Prostate gland (tissue), 2 donors: ENCODE measurements around the gene WDR20.

ENCODE experiments used
- CTCF ChIP-seq, 4 experiments: fragments of 200-600 bp in 2 of 4; fragments of 450-650 bp in 2 of 4; sonication (generic) in 2 of 4; IDR thresholded peaks; 1 replicate in 3 of 4; 2 replicates in 1 of 4; pipeline ENCODE4 v1.5.1; 2016 to 2019; ENCODE audit warnings: antibody characterized with exemption in 4 of 4, mild to moderate bottlenecking in 2 of 4, moderate library complexity in 2 of 4
- POLR2A ChIP-seq: fragments of 450-650 bp; IDR thresholded peaks from one replicate; pipeline ENCODE4 v1.6.1; 2016; ENCODE audit warnings: antibody characterized with exemption, mild to moderate bottlenecking
- POLR2AphosphoS5 ChIP-seq: sonication (generic); formaldehyde crosslinking; IDR thresholded peaks from one replicate; pipeline ENCODE4 v1.6.1; 2017; ENCODE audit warnings: antibody characterized with exemption

GRCh38 chr14:102158797-102159196, 19.1 kb downstream of the WDR20 start:
- TF ChIP-seq POLR2A (no peak), CTCF (IDR thresholded peaks at IDR 0.05) (no peak), POLR2AphosphoS5 (no peak)
